HTERT RPE-1 (cell line): ENCODE measurements around the gene NOTCH1.

ENCODE experiments used
- in situ Hi-C: fragments of 300-500 bp; cut with MboI; formaldehyde crosslinking; loops from 4 replicates; pipeline ENCODE4 v1.14.3; 2020; ENCODE audit warnings: low sequenced_read_pairs

NOTCH1 gene

DNA sequence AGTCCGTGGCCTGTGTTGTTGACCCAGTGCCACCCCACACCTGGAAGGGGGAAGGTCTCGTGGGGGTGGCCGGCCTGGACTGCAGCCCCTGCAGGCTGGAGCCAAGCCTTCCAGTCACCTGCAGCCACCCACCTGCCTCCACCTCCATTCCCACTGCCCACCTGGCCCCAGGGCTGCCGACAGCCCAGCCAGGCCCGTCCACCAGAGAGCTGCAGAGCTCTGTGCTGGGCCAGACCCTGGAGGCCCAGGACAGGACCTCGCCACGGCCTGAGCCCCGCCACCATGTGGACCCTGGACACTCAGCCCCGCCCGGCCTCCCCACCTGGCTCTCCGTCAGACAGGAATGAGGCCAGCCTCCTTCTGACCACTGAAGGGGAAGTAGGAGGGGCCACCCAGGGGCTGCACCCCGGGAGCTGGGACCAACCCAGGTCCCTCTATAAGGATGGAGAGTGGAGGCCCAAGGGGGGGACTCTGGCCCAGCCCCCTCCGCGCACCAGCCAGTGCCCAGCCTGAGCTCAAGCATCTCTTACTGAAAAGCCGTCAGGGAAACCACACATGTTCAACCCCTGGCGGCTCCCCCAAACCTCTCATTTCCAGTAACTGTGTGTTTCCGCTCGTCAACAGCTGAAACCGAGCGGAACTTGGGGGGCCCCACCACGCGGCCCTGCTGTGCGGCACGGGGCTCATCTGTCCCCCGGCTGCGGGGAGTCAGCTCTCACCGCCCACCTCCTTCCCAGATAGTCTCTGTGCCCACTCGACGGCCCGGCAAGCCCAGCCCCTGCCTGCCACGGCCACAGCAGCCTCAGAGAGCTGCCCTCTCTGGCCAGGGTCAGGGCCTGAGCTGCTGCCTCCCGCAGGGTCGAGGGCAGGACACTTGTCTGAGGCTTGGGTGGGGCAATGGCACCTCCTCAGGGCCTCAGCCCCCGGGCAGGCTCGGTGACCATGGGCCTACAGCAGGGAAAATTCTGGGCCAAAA is 12.8 kb downstream of the NOTCH1 start:
- in situ Hi-C loops = no loop called here

DNA sequence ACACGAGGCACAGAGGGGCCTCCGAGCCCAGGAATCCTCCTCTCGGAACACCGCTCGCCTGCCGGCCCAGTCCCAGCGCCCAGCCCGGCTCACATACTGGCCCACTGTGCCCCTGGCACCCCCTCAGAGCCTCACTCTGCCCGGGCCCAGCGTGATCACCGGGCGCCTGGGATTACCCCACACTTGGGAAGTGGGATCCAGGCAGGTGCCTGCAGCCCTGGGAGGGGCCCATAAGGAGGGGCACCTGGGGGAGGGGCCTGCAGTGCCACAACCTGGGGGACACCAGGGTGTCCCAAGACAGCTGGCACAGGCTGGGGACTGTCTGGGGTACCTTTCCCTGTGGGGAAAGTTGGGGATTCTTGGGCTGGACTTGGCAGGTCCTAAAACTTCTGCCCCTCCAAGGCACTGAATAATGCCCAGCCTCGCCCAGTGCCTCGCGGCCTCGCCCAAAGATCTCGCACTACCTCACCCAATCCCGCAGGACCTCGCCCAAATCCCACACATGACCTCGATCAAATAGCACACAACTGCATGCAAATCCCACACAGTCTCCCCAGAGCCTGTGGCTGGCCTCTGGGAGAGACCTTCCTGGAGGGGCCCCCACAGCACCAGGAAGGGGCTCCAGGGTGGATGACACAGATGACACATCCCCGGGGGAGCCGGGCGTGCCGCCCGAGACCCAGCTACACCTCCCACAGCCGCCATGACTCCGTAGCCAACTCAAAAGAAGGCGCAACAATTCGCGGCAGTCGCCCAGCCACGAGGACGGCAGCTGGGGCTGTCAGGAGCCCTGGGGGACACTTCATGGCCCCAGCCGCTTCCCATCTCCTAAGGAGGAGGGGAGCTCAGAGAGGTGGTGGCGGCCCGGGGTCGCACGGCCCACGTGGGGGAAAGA is 13.7 kb downstream of the NOTCH1 start:
- in situ Hi-C loops = no loop called here

DNA sequence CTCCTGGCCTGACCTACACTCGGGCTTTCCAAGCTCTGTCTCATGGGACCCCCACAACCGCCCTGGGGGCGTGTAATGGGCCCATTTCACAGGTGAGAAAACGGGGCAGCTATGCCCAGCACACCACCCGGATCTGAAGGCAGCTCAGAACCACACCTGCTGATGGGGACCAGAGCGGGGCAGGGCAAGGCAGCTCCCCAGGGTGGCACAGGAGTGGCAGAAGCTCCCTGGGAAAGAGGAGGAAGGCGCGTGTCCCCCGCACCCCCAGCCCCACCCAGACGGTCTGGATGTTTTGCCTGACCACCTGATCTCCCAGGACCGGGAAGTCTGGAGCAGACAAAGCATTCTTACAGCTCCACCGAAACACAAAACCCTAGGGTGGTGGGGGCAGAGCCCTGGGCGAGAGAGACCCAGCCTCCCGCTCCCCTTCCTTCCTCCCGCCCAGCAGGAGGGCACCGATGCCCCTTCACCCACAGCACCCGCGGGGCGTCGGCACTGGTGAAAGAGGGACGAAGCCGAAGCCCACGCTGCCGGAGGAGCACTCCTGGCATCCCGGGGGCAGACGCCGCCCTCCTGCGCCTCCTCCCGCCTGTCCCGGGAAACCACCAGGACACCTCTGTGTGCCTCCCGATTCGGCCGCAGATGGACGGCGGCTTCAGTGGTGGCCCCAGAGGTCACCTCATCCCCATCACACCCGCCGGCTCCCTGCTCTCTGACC is 14.5 kb downstream of the NOTCH1 start:
- in situ Hi-C loops = no loop called here

DNA sequence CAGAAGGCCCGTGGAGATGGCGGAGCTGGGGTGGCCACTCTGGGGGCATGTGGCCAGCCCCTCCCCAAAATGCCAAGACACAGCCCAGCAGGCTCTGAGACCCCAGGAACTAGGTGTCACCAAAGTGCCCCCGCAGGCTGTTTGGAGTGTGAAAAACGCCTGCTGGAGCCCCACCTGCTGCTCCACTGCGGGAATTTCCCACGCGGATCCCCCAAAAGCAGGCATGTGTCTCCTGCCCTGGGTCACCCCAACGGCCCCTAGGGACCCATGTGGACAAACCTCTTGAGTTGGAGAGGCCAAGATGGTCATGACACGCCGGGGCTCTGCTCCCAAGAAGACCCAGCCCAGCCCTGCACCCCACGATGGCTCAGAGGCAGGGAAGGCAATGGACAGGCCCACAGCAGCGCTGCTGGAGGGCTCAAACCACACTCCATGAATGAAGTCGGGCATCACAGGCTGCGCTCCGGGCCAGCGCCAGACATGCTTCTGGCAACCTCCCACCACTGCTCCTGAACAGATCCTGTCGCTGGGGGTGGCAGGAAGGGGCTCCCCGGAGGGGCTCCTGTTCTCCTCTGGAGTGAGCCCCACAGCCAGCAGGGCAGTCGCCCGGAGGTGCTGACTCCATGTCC is 15.3 kb downstream of the NOTCH1 start:
- in situ Hi-C loops = no loop called here

DNA sequence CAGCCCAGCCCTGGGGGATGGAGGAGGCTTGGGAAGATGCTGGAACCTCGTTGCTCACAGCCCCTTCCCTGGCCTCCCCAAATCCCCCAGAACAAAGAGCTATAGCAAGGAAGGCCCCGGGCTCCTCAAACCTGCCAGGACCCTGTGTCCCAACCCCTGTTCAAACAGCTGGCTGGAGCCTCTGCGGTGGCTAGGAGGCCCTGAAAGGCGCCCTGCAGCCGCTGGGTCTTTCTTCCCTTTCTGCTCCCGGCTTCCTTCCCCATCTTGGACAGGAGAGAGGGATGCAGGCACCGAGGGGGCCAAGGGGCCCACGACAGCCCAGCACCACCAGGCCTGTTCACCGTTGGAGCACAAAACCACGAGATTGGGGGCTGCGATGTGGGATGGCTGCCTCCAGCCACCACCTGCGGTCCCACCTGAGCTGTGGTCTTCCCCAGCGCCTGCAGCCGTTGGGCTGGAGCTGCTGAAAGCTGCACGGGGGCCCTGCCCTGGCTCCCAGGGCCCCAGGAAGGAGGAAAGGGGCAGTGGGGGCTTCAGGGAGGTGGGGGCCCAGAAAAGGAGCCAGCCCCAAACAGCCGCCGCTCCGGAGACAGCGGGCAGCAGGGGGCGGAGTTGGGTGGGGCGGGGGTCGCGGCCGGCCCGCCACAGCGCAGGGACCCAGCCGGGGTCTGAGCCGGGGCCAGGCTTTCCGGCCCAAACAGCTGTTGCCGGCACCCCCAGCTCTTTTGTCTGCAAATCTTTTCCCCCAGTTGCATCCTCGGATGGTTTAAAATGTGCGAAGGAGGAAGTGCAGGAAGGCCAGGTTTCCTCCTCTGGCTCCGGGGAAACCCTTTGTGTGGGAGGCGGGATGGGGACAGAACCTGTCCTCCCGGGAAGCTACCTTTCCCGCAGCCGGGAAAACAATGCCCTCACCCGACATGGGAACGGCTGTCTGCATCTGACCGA is 16.1 kb downstream of the NOTCH1 start:
- in situ Hi-C loops = no loop called here

DNA sequence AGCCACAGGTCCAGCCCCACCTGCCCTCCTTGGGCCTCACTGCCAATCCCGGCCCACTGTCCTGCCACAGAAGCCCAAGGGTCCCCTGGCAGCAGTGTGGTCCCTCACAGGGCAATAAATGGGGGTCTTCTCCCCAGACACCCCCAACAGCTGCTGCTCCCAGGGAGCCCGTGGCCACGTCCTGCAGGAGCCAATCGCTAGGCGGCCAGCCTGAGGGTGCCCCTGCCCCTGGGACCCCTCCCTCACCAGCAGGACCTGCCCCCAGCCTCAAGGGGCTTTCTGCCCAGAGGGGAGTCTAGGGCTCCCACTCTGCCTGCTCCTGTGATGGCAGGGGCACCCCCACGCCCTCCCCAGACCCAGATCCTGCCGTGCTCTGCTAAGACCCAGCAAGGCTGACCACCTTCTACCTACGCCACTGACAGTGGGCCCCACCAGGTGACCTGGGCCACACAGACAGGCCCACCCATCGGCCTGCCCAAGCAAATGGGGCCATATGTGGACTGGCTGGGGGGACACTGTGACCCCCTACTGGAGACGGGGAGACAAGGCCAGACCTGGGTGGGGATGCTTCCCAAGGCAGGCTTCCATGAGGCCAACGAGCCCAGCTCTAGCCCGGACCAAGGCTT is 17.0 kb downstream of the NOTCH1 start:
- in situ Hi-C loops = no loop called here

DNA sequence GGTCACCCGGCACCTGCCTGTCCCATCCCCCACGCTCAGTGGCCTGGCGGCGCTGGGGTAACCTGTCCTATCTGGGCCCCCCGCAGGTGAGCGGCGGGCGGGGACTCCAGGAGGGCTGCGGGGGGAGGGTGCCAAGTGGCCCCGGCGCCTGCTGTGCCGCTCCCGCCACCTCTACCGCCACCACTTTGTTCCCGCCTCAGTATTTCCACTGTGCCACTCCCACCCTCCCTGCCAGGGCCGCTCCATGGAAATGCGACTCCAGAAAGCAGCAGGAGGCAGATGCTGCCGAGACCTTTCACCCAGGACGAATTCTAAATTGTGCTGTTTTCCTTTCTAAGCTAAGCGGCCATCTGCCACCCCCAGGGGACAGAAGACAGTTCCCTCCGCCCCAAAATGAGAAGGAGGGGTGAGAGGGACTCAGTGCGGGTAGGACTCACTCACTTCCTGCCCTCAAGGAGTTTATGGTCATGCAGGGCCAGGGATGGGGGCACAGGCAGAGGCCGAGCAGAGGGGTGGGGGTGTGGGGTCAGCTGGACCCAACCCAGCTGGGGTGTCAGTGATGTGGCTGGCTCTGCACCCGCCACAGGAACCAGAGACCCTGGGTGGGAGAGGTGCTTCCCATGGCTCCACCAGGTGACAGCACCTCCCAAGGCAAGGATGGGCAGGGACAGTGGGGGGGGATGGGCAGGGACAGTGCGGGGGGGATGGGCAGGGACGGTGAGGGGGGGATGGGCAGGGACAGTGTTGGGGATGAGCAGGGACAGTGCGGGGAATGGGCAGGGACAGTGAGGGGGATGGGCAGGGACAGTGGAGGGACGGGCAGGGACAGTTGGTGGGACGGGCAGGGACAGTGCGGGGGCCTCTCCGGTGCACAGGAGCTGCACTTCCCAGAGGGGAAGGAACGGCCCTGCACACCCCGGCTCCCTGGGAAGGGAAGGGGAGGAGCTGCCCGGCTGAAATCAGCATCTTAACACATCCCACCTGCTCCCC is 17.8 kb downstream of the NOTCH1 start:
- in situ Hi-C loops = no loop called here

DNA sequence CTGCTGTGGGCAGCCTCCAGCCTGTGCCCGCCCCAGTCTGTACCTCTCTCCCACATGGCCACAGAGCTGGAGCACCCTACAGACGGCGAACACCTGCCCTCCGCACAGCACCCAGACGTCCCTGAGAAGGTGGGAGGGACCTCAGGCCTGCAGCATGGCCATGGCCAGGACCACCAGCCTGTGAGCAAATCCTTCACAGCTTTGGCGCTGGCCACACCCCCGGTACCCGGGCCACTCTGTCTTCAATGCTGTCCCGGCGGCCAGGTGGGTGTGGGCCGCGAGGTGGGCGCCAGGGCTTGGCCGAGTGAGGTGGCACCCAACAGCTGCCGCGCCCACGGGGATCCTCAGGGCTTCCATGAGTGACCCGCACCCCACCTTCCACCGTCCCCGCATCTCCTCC is 18.7 kb downstream of the NOTCH1 start:
- in situ Hi-C loops = no loop called here

DNA sequence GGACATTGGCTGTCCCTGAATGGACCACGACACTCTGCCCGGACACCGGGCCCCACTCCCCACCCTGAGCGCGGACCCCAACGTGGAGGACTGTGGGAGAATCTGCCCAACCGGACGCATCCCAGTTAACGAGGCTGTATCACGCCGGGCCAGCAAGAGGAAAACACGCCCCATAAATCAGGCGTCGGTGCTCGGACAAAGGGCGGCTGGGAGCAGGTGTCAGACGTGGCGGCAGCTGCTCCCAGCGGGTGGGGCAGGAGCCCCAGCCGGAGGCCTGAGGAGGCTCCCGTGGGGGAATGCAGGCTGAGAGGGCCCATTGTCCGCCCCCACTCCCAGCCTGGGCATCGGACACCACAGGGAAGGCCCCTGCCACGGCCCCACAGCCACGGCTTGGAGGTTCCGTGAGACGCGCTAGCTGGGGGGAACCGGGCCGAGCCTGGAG is 19.2 kb downstream of the NOTCH1 start:
- in situ Hi-C loops = no loop called here

DNA sequence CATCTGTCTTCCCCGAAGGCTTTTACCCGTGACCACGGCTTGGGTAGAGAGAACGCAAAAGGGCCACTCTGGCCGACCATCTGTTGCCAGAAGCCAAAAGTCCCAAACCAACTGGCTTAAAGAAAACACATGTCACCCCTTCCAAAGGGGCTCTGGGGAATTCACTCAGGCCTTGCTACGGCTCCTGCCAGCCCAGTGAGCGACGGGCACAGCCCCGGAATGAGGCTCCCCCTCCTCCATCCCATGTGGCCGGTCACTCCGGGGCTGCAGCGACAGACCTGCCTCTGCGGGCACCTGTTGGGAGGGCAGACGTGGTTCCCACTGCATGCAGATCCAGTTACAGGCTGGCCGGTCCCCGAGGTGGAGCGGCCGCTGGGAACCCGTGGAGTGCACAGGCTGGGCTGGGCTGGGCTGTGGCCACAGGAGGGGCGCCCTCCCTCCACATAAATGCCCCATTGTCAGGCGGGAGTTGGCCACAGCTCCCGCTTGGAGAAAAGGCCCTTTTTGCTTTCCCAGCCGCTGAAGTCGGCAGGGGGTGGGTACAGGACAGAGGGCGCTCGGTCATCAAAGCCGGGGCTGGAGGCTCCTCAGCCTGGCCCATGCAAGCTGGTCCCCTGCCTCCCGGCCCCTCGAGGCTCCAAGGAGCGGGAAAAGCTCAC is 19.9 kb downstream of the NOTCH1 start:
- in situ Hi-C loops = no loop called here

DNA sequence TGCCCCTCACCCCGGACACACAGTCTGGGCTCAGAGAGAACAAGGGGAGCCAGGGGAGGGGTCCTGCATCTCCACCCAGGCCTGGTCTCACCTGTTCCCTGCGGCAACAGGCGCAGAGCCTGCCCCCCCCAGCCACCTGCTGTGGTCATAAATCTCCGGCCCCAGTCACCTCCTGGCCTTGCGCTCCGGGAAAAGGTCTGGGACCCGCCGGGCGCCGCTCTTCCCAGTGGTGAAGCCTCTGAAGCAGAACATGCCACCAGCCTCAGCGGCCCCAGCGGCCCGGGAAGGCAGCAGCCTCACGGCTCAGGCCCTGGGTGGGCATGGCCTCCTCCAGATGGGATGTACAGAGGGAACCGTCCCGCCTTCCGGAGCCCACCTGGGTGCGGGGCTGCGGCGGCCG is 20.6 kb downstream of the NOTCH1 start:
- in situ Hi-C loops = no loop called here

DNA sequence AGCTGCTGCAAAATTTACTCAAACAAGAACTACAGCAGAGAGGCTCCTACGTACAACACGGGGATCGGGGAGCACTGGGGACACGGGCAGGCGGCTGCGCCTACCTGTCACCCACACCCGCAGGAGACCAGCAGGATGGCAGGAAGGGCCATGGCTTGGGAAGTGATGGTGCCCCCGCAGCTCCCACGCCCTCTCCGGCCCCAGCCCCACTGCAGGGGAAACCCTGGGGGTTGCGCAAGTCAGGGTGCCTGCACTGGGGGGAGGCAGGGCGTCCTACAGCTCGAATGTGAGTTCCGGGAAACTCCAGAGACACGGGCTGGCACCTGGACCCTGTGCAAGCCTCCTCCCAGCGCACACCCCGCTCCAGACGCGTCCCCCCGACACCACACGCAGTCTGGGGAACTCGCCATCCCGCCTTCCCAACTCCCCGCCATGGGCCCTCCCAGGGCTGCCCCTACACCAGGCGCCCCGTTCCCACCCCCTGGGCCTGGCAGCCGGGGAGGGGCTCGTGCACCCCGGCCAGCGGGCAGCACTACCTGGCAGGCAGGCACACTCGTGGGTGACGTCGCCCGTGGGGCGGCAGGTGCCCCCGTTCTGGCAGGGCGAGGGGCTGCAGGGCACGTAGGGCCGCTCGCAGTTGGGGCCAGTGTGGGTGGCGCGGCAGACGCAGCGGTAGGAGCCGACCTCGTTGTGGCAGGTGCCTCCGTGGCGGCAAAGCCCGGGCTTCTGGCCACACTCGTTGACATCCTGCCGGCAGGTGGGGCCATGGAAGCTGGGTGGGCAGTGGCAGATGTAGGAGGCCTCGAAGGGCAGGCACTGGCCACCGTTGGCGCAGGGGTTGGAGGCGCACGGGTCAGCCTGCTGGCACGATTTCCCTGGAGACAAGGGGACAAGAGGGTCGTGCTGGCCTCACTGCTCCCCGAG is 23.3 kb downstream of the NOTCH1 start:
- in situ Hi-C loops = no loop called here

DNA sequence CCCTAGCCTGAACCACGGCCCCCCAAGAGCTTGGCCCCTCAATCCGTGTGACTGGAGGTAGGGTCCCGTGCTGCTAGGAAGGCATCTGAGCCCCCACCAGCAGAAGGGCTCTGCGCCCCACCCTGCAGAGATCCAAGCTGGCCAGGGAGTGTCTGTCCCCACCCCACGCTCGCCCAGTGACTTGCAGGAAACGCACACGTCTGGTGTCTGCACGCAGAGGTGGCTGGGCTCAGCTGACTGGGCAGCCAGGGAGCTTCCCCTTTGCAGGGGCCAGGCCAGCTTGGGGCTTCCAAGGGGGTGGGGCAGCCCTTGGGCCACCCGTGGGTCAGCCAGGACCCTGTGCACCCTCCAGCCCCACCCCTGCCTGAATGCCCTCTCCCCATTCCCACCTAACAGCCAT is 24.3 kb downstream of the NOTCH1 start:
- in situ Hi-C loops = no loop called here

DNA sequence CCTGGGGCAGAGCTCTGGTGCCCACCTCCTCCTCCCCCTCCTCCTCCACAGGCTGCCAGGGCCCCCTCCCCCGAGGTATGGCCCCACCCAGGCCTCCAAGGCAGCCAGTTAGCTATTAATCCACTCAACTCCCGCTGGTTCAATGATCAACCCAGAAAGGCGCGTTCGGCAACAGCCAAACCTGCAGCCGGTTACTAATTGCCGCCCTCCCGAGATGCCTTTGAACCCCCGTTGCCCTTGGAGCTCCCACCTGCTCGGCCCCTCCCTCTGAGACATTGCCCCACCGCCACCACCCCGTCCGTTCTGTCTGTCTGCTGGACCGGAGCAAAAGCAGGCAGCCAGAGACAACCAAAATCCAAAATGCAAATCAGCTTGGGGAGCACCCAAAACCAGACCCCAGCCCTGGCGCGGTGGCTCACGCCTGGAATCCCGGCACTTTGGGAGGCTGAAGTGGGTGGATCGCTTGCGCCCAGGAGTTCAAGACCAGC is 25.8 kb downstream of the NOTCH1 start:
- in situ Hi-C loops = no loop called here

DNA sequence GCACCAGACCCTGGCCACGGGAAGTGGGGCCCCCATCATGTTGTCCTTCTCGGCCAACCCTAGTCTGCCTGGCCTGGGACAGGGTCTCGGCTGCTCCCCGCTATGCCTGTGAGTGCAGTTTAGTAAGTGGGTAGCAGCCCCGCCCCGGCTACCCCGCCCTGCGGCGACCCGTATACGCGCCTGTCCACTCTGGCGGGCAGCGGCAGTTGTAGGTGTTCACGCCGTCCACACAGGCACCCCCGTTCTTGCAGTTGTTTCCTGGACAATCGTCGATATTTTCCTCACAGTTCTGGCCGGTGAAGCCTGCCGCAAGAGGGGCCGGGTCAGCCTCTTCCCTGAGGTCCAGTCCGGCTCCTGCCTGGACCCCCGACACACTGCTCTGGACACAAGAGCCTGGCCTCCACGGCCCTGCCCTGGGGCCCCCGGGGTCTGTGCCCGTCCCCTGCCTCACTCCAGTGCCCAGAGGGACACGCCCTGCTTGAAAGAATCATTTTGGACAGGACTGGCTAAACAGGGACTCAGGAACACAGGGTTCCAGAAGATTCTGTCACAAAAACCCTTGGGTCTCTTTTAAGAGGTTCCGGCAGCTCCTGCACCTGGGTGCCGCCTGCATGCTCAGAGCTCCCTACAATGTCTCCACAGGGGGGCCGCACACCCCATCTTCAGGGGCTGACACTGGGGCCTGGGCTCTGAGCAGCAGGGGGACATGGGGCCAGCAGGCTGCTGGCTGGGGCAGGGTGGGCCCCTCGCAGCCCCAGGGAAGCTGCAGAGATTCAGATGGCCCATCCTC is 26.4 kb downstream of the NOTCH1 start:
- in situ Hi-C loops = no loop called here
